ENCODE measurements around the gene RELL2.

The RELL2 gene

GRCh38 chr5:141635646-141636045 is 1.2 kb upstream of the RELL2 start:
- TF ChIP-seq FOXA1 (IDR thresholded peaks at IDR 0.05) (no peak), NFRKB (IDR thresholded peaks at IDR 0.05) (no peak), L3MBTL2 (conservative IDR thresholded peaks at IDR 0.05) (no peak), HDGF (IDR thresholded peaks at IDR 0.05; ENCODE audit: borderline replicate concordance) (no peak), BHLHE40 (IDR thresholded peaks at IDR 0.05; ENCODE audit: borderline replicate concordance) (no peak), CTBP1 (IDR thresholded peaks at IDR 0.05; ENCODE audit: borderline replicate concordance) (no peak), FOXM1 (IDR thresholded peaks at IDR 0.05; ENCODE audit: borderline replicate concordance) (no peak), SUZ12 (IDR thresholded peaks at IDR 0.05) (no peak), ELF4 (IDR thresholded peaks at IDR 0.05) (no peak), SP1 (IDR thresholded peaks at IDR 0.05) (no peak), LEF1 (IDR thresholded peaks at IDR 0.05; ENCODE audit: borderline replicate concordance) (no peak), FOXK2 (IDR thresholded peaks at IDR 0.05) (no peak), ARNT (IDR thresholded peaks at IDR 0.05) (no peak), TARDBP (IDR thresholded peaks at IDR 0.05) (no peak), ZNF384 (IDR thresholded peaks at IDR 0.05) (no peak)
- TF ChIP-seq, protein P1, sequence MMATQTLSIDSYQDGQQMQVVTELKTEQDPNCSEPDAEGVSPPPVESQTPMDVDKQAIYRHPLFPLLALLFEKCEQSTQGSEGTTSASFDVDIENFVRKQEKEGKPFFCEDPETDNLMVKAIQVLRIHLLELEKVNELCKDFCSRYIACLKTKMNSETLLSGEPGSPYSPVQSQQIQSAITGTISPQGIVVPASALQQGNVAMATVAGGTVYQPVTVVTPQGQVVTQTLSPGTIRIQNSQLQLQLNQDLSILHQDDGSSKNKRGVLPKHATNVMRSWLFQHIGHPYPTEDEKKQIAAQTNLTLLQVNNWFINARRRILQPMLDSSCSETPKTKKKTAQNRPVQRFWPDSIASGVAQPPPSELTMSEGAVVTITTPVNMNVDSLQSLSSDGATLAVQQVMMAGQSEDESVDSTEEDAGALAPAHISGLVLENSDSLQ (IDR thresholded peaks at IDR 0.05): no peak
- POLR2A ChIA-PET: interaction anchor here (0.7 to 3.5 kb wide), 15 partner anchors 9 to 288 kb away, joined by 3 to 61 read pairs (median 11); partner anchors contain the start of genes DELE1, DIAPH1 and FCHSD1
- CTCF ChIA-PET: interaction anchor here (1.3 to 10.4 kb wide), 2 partner anchors 15 to 44 kb away, joined by 3 to 101 read pairs; partner anchors contain the start of gene DIAPH1
- no peak for DNase-seq (ENCODE audit: extremely low spot score)

DNA sequence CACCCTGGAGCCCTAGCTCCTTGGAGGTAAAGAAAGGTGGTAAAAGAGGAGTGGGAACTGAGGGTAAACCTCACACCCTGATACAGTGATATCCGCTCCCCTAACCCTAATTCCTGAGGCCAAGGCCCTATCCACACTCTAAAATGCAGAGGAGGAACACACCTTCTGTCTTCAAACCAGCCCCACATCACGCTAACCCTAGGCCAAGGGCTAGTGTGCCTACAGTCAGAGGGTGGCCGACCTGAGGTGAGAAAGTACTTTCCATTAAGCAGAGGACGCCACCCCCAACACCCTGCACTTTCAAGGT is 738 bp upstream of the RELL2 start:
- ChIA-PET CTCF (interaction anchor here (1.3 to 10.4 kb wide), 2 partner anchors 16 to 44 kb away, joined by 3 to 101 read pairs; partner anchors contain the start of gene DIAPH1), POLR2A (interaction anchor here (0.7 to 3.5 kb wide), 15 partner anchors 10 to 288 kb away, joined by 3 to 61 read pairs (median 6); partner anchors contain the start of genes DELE1, DIAPH1 and FCHSD1)

DNA sequence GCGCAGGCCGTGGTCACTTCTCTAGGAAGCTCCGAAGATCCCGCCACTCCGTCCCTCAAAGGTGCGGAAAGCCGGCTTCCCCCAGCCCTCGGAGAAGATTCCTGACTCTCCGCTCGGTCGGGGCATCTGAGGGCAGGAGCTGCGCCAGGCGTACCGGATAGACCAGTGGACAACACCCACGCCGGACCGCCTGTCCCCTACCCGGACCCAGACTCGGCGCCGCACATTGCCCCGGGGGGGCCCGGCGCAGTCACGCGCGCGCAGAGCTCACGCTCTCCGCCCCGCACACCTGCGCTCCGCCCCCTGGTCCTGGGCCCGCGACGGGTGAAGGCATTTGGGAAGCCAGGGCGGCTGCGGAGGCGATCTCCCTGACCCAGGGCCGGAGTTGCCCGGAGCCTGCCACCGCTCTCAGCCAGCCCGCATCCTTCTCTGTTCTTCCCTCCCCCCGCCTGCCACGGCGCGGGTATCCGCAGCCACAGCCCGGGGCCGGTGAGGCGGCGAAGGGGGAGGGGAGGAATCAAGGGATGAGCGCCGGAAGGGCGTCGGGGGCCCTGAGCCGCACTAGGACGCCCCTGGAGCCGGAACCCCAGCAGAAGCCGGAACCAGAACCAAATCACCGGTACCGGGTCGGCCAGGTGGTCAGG is 448 bp downstream of the RELL2 start:
- peak; percentile 42 for DNase-seq (ENCODE audit: extremely low spot score)
- CTCF ChIA-PET: interaction anchor here (0.6 to 10.4 kb wide), 10 partner anchors 10 to 1608 kb away, joined by 3 to 101 read pairs (median 4); partner anchors contain the start of genes DIAPH1 and RNF14
- POLR2A ChIA-PET: interaction anchor here (0.6 to 3.5 kb wide), 30 partner anchors 8 to 449 kb away, joined by 3 to 61 read pairs (median 5); partner anchors contain the start of genes ARAP3, DELE1, DIAPH1 and FCHSD1
- TF ChIP-seq ARNT (IDR thresholded peaks at IDR 0.05) (no peak), SUZ12 (IDR thresholded peaks at IDR 0.05) (no peak), FOXK2 (IDR thresholded peaks at IDR 0.05) (no peak), L3MBTL2 (conservative IDR thresholded peaks at IDR 0.05) (peak; percentile 33; the same call in 1 of the 2 replicates), CTBP1 (IDR thresholded peaks at IDR 0.05; ENCODE audit: borderline replicate concordance) (no peak), ELF4 (IDR thresholded peaks at IDR 0.05) (no peak)

More for the DNA sequence above, 738 bp upstream of the RELL2 start:
- TF ChIP-seq ELF4 (IDR thresholded peaks at IDR 0.05) (no peak), L3MBTL2 (conservative IDR thresholded peaks at IDR 0.05) (no peak), NFRKB (IDR thresholded peaks at IDR 0.05) (no peak), HDGF (IDR thresholded peaks at IDR 0.05; ENCODE audit: borderline replicate concordance) (no peak), ARNT (IDR thresholded peaks at IDR 0.05) (no peak), LEF1 (IDR thresholded peaks at IDR 0.05; ENCODE audit: borderline replicate concordance) (no peak), TARDBP (IDR thresholded peaks at IDR 0.05) (no peak), FOXA1 (IDR thresholded peaks at IDR 0.05) (no peak), FOXM1 (IDR thresholded peaks at IDR 0.05; ENCODE audit: borderline replicate concordance) (no peak), BHLHE40 (IDR thresholded peaks at IDR 0.05; ENCODE audit: borderline replicate concordance) (no peak), CTBP1 (IDR thresholded peaks at IDR 0.05; ENCODE audit: borderline replicate concordance) (no peak), SUZ12 (IDR thresholded peaks at IDR 0.05) (no peak)
- no peak for DNase-seq (ENCODE audit: extremely low spot score)

DNA sequence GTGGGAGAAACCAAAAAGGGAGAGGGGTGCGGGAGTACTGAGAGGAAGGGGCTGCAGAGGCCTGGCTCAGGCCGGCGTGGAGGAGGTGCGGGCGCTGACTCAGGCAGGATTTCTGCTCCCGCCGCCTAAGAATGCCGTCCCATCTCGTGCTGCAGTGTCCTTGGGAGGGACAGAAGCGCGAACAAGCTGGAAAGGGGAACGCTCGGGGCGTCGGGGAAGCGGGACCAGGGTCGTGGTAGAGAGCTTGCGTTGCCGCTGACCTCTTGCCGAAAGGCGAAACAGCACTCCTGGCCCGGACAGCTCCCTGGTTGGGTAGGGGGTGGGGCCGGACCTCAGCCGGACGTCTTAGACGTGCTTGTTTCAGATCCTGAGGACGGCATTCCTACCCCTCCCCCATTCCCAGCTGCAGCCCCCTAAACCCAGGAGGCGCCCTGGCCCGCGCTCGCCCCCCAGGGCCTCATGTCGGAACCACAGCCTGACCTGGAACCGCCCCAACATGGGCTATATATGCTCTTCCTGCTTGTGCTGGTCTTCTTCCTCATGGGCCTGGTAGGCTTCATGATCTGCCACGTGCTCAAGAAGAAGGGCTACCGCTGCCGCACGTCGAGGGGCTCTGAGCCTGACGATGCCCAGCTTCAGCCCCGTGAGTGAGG is 1.1 kb downstream of the RELL2 start:
- CTCF ChIA-PET: interaction anchor here (0.6 to 10.4 kb wide), 8 partner anchors 9 to 1608 kb away, joined by 3 to 101 read pairs (median 4); partner anchors contain the start of gene DIAPH1
- TF ChIP-seq TARDBP (IDR thresholded peaks at IDR 0.05) (no peak), ARNT (IDR thresholded peaks at IDR 0.05) (no peak), BHLHE40 (IDR thresholded peaks at IDR 0.05; ENCODE audit: borderline replicate concordance) (no peak), FOXK2 (IDR thresholded peaks at IDR 0.05) (no peak), L3MBTL2 (conservative IDR thresholded peaks at IDR 0.05) (no peak), HDGF (IDR thresholded peaks at IDR 0.05; ENCODE audit: borderline replicate concordance) (no peak), FOXA1 (IDR thresholded peaks at IDR 0.05) (no peak), LEF1 (IDR thresholded peaks at IDR 0.05; ENCODE audit: borderline replicate concordance) (no peak), SP1 (IDR thresholded peaks at IDR 0.05) (no peak), NFRKB (IDR thresholded peaks at IDR 0.05) (no peak)
- TF ChIP-seq, protein P1 (IDR thresholded peaks at IDR 0.05): no peak
- peak; percentile 31 for DNase-seq (ENCODE audit: extremely low spot score)
- POLR2A ChIA-PET: interaction anchor here (1.0 to 3.5 kb wide), 12 partner anchors 9 to 332 kb away, joined by 3 to 61 read pairs (median 8); partner anchors contain the start of genes ARAP3, DELE1 and DIAPH1

GRCh38 chr5:141638771-141639170 is 2.0 kb downstream of the RELL2 start:
- ChIA-PET CTCF (no interaction called here), POLR2A (interaction anchor here (1.3 to 3.5 kb wide), 2 partner anchors 8 to 20 kb away, joined by 3 to 27 read pairs; partner anchors contain the start of gene DIAPH1)
- DNase-seq (ENCODE audit: extremely low spot score): no peak
- TF ChIP-seq FOXK2 (IDR thresholded peaks at IDR 0.05) (no peak), LEF1 (IDR thresholded peaks at IDR 0.05; ENCODE audit: borderline replicate concordance) (no peak), FOXM1 (IDR thresholded peaks at IDR 0.05; ENCODE audit: borderline replicate concordance) (no peak), FOXA1 (IDR thresholded peaks at IDR 0.05) (no peak), BHLHE40 (IDR thresholded peaks at IDR 0.05; ENCODE audit: borderline replicate concordance) (no peak), CTBP1 (IDR thresholded peaks at IDR 0.05; ENCODE audit: borderline replicate concordance) (no peak), ELF4 (IDR thresholded peaks at IDR 0.05) (no peak), SP1 (IDR thresholded peaks at IDR 0.05) (no peak), ZNF384 (IDR thresholded peaks at IDR 0.05) (no peak), HDGF (IDR thresholded peaks at IDR 0.05; ENCODE audit: borderline replicate concordance) (no peak), L3MBTL2 (conservative IDR thresholded peaks at IDR 0.05) (no peak), ARNT (IDR thresholded peaks at IDR 0.05) (no peak), NFRKB (IDR thresholded peaks at IDR 0.05) (no peak), TARDBP (IDR thresholded peaks at IDR 0.05) (no peak)
- TF ChIP-seq, protein P1 (IDR thresholded peaks at IDR 0.05): no peak
